ENCODE data around the gene VAPB.
"Not testable (repeated sequence)": the region's sequence is repeated elsewhere in the genome, so short reads cannot be mapped to it uniquely, and the experiment has no call there.

VAPB gene

GRCh38 chr20:58388882-58389323, at the start of gene VAPB:
TSS of gene VAPB (plus strand) at chr20:58389229. CDS start at chr20:58389460, 231 bp downstream.
- DNase-seq = peak; percentile 98

GRCh38 chr20:58339741-58340140, 49.3 kb upstream of the VAPB start:
- DNase-seq = no peak

- no peak for DNase-seq
Observed at GRCh38 chr20:58340151-58340550, 48.9 kb upstream of the VAPB start.

GRCh38 chr20:58340853-58341252, 48.2 kb upstream of the VAPB start:
- DNase-seq = no peak

GRCh38 chr20:58342104-58342945, 46.7 kb upstream of the VAPB start:
- DNase-seq = no peak

- DNase-seq = no peak
Observed at GRCh38 chr20:58344741-58345140, 44.3 kb upstream of the VAPB start.

GRCh38 chr20:58349570-58349969, 39.5 kb upstream of the VAPB start:
- peak; percentile 26 for DNase-seq

GRCh38 chr20:58352468-58352867, 36.6 kb upstream of the VAPB start:
- DNase-seq = no peak

- DNase-seq = no peak
Observed at GRCh38 chr20:58359441-58359840, 29.6 kb upstream of the VAPB start.

GRCh38 chr20:58360936-58361335, 28.1 kb upstream of the VAPB start:
- DNase-seq = no peak

- peak; percentile 10 for DNase-seq
Observed at GRCh38 chr20:58361481-58362205, 27.4 kb upstream of the VAPB start.

- no peak for DNase-seq
Observed at GRCh38 chr20:58362206-58362516, 26.9 kb upstream of the VAPB start.

- DNase-seq = no peak
Observed at GRCh38 chr20:58362970-58363369, 26.1 kb upstream of the VAPB start.

- DNase-seq = no peak
Observed at GRCh38 chr20:58366866-58367265, 22.2 kb upstream of the VAPB start.

GRCh38 chr20:58372806-58373205, 16.2 kb upstream of the VAPB start:
- no peak for DNase-seq

GRCh38 chr20:58373296-58373695, 15.7 kb upstream of the VAPB start:
- not testable (repeated sequence) for DNase-seq

GRCh38 chr20:58374027-58374850, 14.8 kb upstream of the VAPB start:
- DNase-seq = no peak

- DNase-seq = no peak
Observed at GRCh38 chr20:58374906-58375758, 13.9 kb upstream of the VAPB start.

GRCh38 chr20:58375759-58376352, 13.2 kb upstream of the VAPB start:
- no peak for DNase-seq

GRCh38 chr20:58377017-58377416, 12.0 kb upstream of the VAPB start:
- no peak for DNase-seq

- DNase-seq = no peak
Observed at GRCh38 chr20:58377766-58378401, 11.1 kb upstream of the VAPB start.

GRCh38 chr20:58378704-58379103, 10.3 kb upstream of the VAPB start:
- no peak for DNase-seq
